GM12878 (cell line): ENCODE results near the gene RBM15B. TPM values are rescaled to one million over a fixed set of nuclear protein-coding genes. Genes with fewer than 3 reads are reported as not detected.

Experiments used
- ATAC-seq: fragments of 200-7000 bp; cut with Tn5 transposase; 3 replicates; pipeline ENCODE4 v1.9.1; 2020; ENCODE audit warnings: mild to moderate bottlenecking, moderate library complexity
- BruUV-seq: library from RNA; stranded (reverse); fragments of 400-500 nt; replicated peaks from 2 replicates; lab custom pipeline; 2021; lab: Mats Ljungman, UMichigan
- CTCF ChIA-PET: fragments of 300-600 bp; sonication (Branson Sonifier 250); formaldehyde crosslinking; extraction: SDS; loops from one replicate; lab custom pipeline; 2021; ENCODE audit warnings: inconsistent platforms; lab: Yijun Ruan, JAX
- POLR2A ChIA-PET: fragments of 350-600 bp; formaldehyde crosslinking; extraction: SDS; loops from one replicate; lab custom pipeline; 2021; ENCODE audit warnings: inconsistent platforms; lab: Charles Lee
- RAD21 ChIA-PET: fragments of 300-600 bp; sonication (Branson Sonifier 250); formaldehyde crosslinking; loops from one replicate; lab custom pipeline; 2023; ENCODE audit warnings: antibody characterized with exemption; ENCODE audit not compliant: unreplicated experiment; lab: Charles Lee
- SMC1A ChIA-PET: fragments of 300-600 bp; sonication (Branson Sonifier 250); formaldehyde crosslinking; loops from one replicate; lab custom pipeline; 2023; ENCODE audit not compliant: unreplicated experiment, uncharacterized antibody; lab: Charles Lee
- DNase-seq: peaks from one replicate; pipeline ENCODE4 v3.0.0-alpha.2; 2011; ENCODE audit warnings: low read depth, low spot score
- FAIRE-seq: peaks from 3 replicates; lab custom pipeline; 2011; peaks lifted over from hg19 to GRCh38; lab: Jason Lieb, UNC
- H2AFZ ChIP-seq: 2 replicates; pipeline ENCODE4 v1.6.0; 2011; ENCODE audit warnings: low read depth, low read length, control low read depth; ENCODE audit not compliant: control insufficient read depth
- H3K27ac ChIP-seq: 2 replicates; pipeline ENCODE4 v1.5.1; 2011; ENCODE audit warnings: control low read depth; ENCODE audit not compliant: control insufficient read depth, insufficient read depth
- H3K27me3 ChIP-seq, 2 experiments: replicated peaks in 1 of 2; 2 replicates each; pipeline versions ENCODE4 v1.6.0 to v1.6.1; 2011; ENCODE audit warnings: low read length in 1 of 2; ENCODE audit not compliant: control insufficient read depth in 2 of 2, insufficient read depth in 2 of 2
- H3K36me3 ChIP-seq, 2 experiments: 2 replicates each; pipeline ENCODE4 v1.5.1; 2011; ENCODE audit warnings: low read length in 1 of 2; ENCODE audit not compliant: control insufficient read depth in 2 of 2, insufficient read depth in 2 of 2
- H3K4me1 ChIP-seq: 2 replicates; pipeline ENCODE4 v1.6.1; 2011; ENCODE audit warnings: mild to moderate bottlenecking, low read length, moderate library complexity, mixed read lengths; ENCODE audit not compliant: control insufficient read depth, insufficient read depth
- H3K4me2 ChIP-seq: 2 replicates; pipeline ENCODE4 v1.6.0; 2011; ENCODE audit warnings: control low read depth; ENCODE audit not compliant: control insufficient read depth, insufficient read depth
- H3K4me3 ChIP-seq: fragments of 200-600 bp; sonication (generic); 2 replicates; pipeline ENCODE4 v1.5.1; 2016
- H3K79me2 ChIP-seq: 2 replicates; pipeline ENCODE4 v1.6.0; 2011; ENCODE audit warnings: low read length; ENCODE audit not compliant: control insufficient read depth, insufficient read depth
- H3K9ac ChIP-seq: 2 replicates; pipeline ENCODE4 v1.8.0; 2011; ENCODE audit warnings: low read length, control low read depth, mixed read lengths; ENCODE audit not compliant: control insufficient read depth, insufficient read depth
- H3K9me3 ChIP-seq: replicated peaks from 3 replicates; pipeline ENCODE4 v1.5.1; 2011; ENCODE audit warnings: mild to moderate bottlenecking, low read length; ENCODE audit not compliant: control insufficient read depth, insufficient read depth
- H4K20me1 ChIP-seq: 2 replicates; pipeline ENCODE4 v1.6.0; 2011; ENCODE audit not compliant: control insufficient read depth, insufficient read depth
- CBFB ChIP-seq: IDR thresholded peaks from 2 replicates; pipeline ENCODE4 v1.6.1; 2016; ENCODE audit warnings: antibody characterized with exemption, low read depth
- DPF2 ChIP-seq: fragments of 450-650 bp; IDR thresholded peaks from 2 replicates; pipeline ENCODE4 v1.6.1; 2017; ENCODE audit warnings: mild to moderate bottlenecking
- NFYA ChIP-seq: IDR thresholded peaks from 2 replicates; pipeline ENCODE4 v1.6.1; 2011; ENCODE audit warnings: low read depth, mild to moderate bottlenecking, low read length, improper control_type of control experiment, borderline replicate concordance
- SIX5 ChIP-seq: IDR thresholded peaks from 2 replicates; pipeline ENCODE4 v1.6.1; 2011; ENCODE audit warnings: mild to moderate bottlenecking, low read depth, low read length, moderate library complexity; ENCODE audit not compliant: severe bottlenecking
- TBL1XR1 ChIP-seq: IDR thresholded peaks from 2 replicates; pipeline ENCODE4 v1.6.1; 2012; ENCODE audit warnings: low read depth, low read length, improper control_type of control experiment
- TCF12 ChIP-seq: IDR thresholded peaks from 2 replicates; pipeline ENCODE4 v1.6.1; 2011; ENCODE audit warnings: low read depth, mild to moderate bottlenecking, low read length
- TCF7 ChIP-seq: IDR thresholded peaks from 2 replicates; pipeline ENCODE4 v1.6.1; 2014; ENCODE audit warnings: antibody characterized with exemption, borderline replicate concordance
- WGBS: methylation state at CpG from one replicate; pipeline ENCODE4 v1.1.6; 2016; ENCODE audit warnings: low lambda C conversion rate; ENCODE audit not compliant: insufficient replicate concordance, insufficient coverage; ENCODE audit errors: missing lambda C conversion rate; 5-methylcytosine and 5-hydroxymethylcytosine counted together
- in situ Hi-C: fragments of 300-500 bp; cut with MboI; formaldehyde crosslinking; loops from 9 replicates; pipeline ENCODE4 v1.14.3; 2018; ENCODE audit warnings: mixed read lengths
- intact Hi-C: fragments of 100-400 bp; cut with micrococcal nuclease; formaldehyde crosslinking; loops from one replicate; pipeline ENCODE4 v1.14.2; 2022; ENCODE audit not compliant: unreplicated experiment
- polyA plus RNA-seq, 11 experiments: library from polyadenylated mRNA; depleted of rRNA in 4 of 11; unstranded in 6 of 11; stranded (reverse) in 5 of 11; fragments of >200 nt; fragmentation: Nextera tagmentation in 4 of 11; fragmentation: Illumina TruSeq in 1 of 11; extraction: Ambion mirVana in 4 of 11; extraction: Trizol in 1 of 11; gene quantifications; 1 replicate in 1 of 11; 2 replicates in 10 of 11; pipeline versions ENCODE4 v1.2.1 to v1.2.3, GENCODE V29; 2011 to 2016; ENCODE audit warnings: inconsistent platforms in 2 of 11, missing spikeins in 2 of 11, low read depth in 1 of 11
- total RNA-seq, 4 experiments: library from RNA; depleted of rRNA in 3 of 4; stranded (reverse); fragments of >200 nt in 3 of 4; fragmentation: Illumina TruSeq in 1 of 4; extraction: Trizol in 1 of 4; gene quantifications; 2 replicates each; pipeline versions ENCODE4 v1.2.1 to v1.2.3, GENCODE V29; 2013 to 2021
- TF ChIP-seq, protein P1 (sequence below): IDR thresholded peaks from 2 replicates; pipeline ENCODE4 v1.6.1; 2011; ENCODE audit warnings: mild to moderate bottlenecking, low read depth, low read length, moderate library complexity; ENCODE audit not compliant: insufficient replicate concordance
- TF ChIP-seq, protein P2 (sequence below): fragments of 150-350 bp; IDR thresholded peaks from 2 replicates; pipeline ENCODE4 v1.6.1; 2014; ENCODE audit warnings: mild to moderate bottlenecking, low read depth, low read length
- TF ChIP-seq, protein P3 (sequence below): fragments of 150-350 bp; IDR thresholded peaks from 2 replicates; pipeline ENCODE4 v1.6.1; 2016; ENCODE audit warnings: low read depth, low read length

The RBM15B gene
- total and polyA plus RNA-seq, 10 of the 15 experiments (the other 5 are each of a cell fraction or from before 2014, with no cell fraction given): 2.4 to 34.5 (median 19.1) TPM

DNA sequence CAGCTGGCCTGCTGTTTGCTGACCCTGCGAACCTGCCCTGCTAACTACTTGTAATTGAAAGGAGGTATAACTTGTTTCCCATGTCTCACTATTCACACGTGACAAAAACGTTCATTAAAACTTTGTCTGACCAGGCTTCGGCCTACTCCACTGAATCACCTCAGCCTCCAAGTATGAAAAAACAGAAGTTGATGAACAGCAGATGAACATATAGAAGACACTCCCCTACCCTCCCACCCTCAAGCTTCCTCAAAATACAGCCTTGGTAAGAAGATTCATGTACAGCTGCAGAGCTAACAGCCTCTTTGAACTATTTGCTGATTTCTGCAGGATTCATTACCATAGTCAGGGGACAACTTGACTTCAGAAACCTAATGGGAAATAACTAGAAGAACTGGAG, 10.7 kb downstream of the RBM15B start:
- FAIRE-seq: no peak
- BruUV-seq: no TSS peak
- no peak for ATAC-seq
- Histone ChIP-seq H3K36me3 (peaks cover 16 to 42% of the 10 kb centered on the region in 2 experiments), H3K4me2 (no peak overlapping the region), H3K4me3 (no peak overlapping the region), H3K27ac (no peak overlapping the region), H3K4me1 (no peaks in the 10 kb centered on the region), H4K20me1 (no peaks in the 10 kb centered on the region), H3K9ac (no peak overlapping the region), H3K27me3 (no peaks in the 10 kb centered on the region), H2AFZ (no peak overlapping the region), H3K79me2 (no peaks in the 10 kb centered on the region), H3K9me3 (no peaks in the 10 kb centered on the region)
- intact Hi-C loops: no loop called here
- no peak for TF ChIP-seq NFYA
- TF ChIP-seq, protein P1, sequence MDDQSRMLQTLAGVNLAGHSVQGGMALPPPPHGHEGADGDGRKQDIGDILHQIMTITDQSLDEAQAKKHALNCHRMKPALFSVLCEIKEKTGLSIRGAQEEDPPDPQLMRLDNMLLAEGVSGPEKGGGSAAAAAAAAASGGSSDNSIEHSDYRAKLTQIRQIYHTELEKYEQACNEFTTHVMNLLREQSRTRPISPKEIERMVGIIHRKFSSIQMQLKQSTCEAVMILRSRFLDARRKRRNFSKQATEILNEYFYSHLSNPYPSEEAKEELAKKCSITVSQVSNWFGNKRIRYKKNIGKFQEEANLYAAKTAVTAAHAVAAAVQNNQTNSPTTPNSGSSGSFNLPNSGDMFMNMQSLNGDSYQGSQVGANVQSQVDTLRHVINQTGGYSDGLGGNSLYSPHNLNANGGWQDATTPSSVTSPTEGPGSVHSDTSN: no peak
- no peak for TF ChIP-seq SIX5
- TF ChIP-seq TCF12: no peak
- no peak for TF ChIP-seq TBL1XR1
- no peak for DNase-seq
- WGBS: 94% methylated on average over 4 of the region's 4 CpGs
- SMC1A ChIA-PET: no interaction called here
- POLR2A ChIA-PET: no interaction called here
- RAD21 ChIA-PET: no interaction called here
- in situ Hi-C loops: no loop called here
- CTCF ChIA-PET: interaction anchor here (0.6 to 0.9 kb wide), 2 partner anchors 53 to 98 kb away, joined by 3 to 6 read pairs; partner anchors contain the start of gene DCAF1

DNA sequence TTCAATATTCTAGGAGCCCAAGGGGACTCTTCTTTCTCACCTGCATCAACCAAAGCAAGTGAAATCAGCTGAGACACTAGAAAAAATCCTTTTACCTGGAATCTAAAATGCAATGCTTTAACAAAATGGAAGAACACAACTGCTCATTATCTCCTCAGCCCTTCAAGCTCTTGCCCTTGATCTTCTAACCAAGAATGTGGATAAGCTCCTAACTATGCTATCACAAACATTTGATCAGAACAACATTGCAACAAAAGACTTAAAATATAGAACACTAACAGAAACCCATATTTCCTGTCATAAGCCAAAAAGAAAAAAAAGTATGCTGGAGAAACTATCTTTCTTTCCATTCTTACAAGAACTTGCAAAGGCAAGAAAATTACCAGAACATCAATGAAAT, 12.6 kb downstream of the RBM15B start:
- RAD21 ChIA-PET: no interaction called here
- H3K9me3 ChIP-seq: no peaks in the 10 kb centered on the region
- no peak overlapping the region for H3K4me3 ChIP-seq
- H3K27ac ChIP-seq: no peak overlapping the region
- H3K27me3 ChIP-seq: no peaks in the 10 kb centered on the region
- H3K36me3 ChIP-seq: peaks cover 10 to 34% of the 10 kb centered on the region in 2 experiments
- no TSS peak for BruUV-seq
- in situ Hi-C loops: no loop called here
- FAIRE-seq (no peak), ATAC-seq (no peak), DNase-seq (no peak)
- no peak overlapping the region for H3K4me2 ChIP-seq
- no peaks in the 10 kb centered on the region for H3K4me1 ChIP-seq
- H3K79me2 ChIP-seq: no peaks in the 10 kb centered on the region
- CTCF ChIA-PET: interaction anchor here (1.6 kb wide), 1 partner anchor 31 kb away, joined by 4 read pairs; no protein-coding TSS in a partner anchor
- POLR2A ChIA-PET: no interaction called here
- intact Hi-C loops: no loop called here
- no peak overlapping the region for H2AFZ ChIP-seq
- no peaks in the 10 kb centered on the region for H4K20me1 ChIP-seq
- SMC1A ChIA-PET: interaction anchor here (0.6 kb wide), 1 partner anchor 256 kb away, joined by 4 read pairs; no protein-coding TSS in a partner anchor
- H3K9ac ChIP-seq: no peak overlapping the region
- TF ChIP-seq, protein P2, sequence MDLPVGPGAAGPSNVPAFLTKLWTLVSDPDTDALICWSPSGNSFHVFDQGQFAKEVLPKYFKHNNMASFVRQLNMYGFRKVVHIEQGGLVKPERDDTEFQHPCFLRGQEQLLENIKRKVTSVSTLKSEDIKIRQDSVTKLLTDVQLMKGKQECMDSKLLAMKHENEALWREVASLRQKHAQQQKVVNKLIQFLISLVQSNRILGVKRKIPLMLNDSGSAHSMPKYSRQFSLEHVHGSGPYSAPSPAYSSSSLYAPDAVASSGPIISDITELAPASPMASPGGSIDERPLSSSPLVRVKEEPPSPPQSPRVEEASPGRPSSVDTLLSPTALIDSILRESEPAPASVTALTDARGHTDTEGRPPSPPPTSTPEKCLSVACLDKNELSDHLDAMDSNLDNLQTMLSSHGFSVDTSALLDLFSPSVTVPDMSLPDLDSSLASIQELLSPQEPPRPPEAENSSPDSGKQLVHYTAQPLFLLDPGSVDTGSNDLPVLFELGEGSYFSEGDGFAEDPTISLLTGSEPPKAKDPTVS: no peak
- TF ChIP-seq TCF7: no peak
- no peak for TF ChIP-seq CBFB
- no peak for TF ChIP-seq DPF2
- no peak for TF ChIP-seq TBL1XR1
- TF ChIP-seq, protein P3, sequence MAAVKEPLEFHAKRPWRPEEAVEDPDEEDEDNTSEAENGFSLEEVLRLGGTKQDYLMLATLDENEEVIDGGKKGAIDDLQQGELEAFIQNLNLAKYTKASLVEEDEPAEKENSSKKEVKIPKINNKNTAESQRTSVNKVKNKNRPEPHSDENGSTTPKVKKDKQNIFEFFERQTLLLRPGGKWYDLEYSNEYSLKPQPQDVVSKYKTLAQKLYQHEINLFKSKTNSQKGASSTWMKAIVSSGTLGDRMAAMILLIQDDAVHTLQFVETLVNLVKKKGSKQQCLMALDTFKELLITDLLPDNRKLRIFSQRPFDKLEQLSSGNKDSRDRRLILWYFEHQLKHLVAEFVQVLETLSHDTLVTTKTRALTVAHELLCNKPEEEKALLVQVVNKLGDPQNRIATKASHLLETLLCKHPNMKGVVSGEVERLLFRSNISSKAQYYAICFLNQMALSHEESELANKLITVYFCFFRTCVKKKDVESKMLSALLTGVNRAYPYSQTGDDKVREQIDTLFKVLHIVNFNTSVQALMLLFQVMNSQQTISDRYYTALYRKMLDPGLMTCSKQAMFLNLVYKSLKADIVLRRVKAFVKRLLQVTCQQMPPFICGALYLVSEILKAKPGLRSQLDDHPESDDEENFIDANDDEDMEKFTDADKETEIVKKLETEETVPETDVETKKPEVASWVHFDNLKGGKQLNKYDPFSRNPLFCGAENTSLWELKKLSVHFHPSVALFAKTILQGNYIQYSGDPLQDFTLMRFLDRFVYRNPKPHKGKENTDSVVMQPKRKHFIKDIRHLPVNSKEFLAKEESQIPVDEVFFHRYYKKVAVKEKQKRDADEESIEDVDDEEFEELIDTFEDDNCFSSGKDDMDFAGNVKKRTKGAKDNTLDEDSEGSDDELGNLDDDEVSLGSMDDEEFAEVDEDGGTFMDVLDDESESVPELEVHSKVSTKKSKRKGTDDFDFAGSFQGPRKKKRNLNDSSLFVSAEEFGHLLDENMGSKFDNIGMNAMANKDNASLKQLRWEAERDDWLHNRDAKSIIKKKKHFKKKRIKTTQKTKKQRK: no peak
